T-cell (primary cell): Measurements from ENCODE around the gene SETBP1. TPM values are rescaled to one million over a fixed set of nuclear protein-coding genes. Genes with fewer than 3 reads are reported as not detected.

Source experiments
- ATAC-seq, 4 experiments: fragments of 200-7000 bp in 3 of 4; fragments of 150-1000 bp in 1 of 4; cut with Tn5 transposase; replicated peaks in 1 of 4; 1 replicate in 3 of 4; 2 replicates in 1 of 4; pipeline ENCODE4 v1.10.0; 2021; ENCODE audit warnings: moderate library complexity in 3 of 4, mild to moderate bottlenecking in 2 of 4, moderate number of reproducible peaks in 1 of 4
- CTCF ChIA-PET, 2 donors: fragments of 300-600 bp; sonication (Branson Sonifier 250); formaldehyde crosslinking; loops; one replicate each; lab custom pipeline; 2022; ENCODE audit warnings: antibody characterized with exemption in 2 of 2; lab: Charles Lee
- POLR2A ChIA-PET, 2 donors: fragments of 300-600 bp; sonication (Branson Sonifier 250); formaldehyde crosslinking; loops; one replicate each; lab custom pipeline; 2022; ENCODE audit warnings: antibody characterized with exemption in 2 of 2; lab: Charles Lee
- DNase-seq, 35 experiments: peaks; one replicate each; pipeline versions ENCODE4 v3.0.0 to v3.0.0-alpha.2; 2013 to 2023
- H3K27ac ChIP-seq: one replicate; pipeline ENCODE4 v1.5.1; 2013; ENCODE audit warnings: low read length
- H3K27me3 ChIP-seq, 2 experiments: replicated peaks in 1 of 2; 1 replicate in 1 of 2; 2 replicates in 1 of 2; pipeline versions ENCODE4 v1.6.1 to v1.7.0; 2013; ENCODE audit warnings: low read length in 1 of 2, mixed read lengths in 1 of 2; ENCODE audit not compliant: control insufficient read depth in 2 of 2, insufficient read depth in 2 of 2; ENCODE audit errors: extremely low read depth in 1 of 2
- H3K36me3 ChIP-seq, 2 donors: 1 replicate in 1 of 2; 2 replicates in 1 of 2; pipeline versions ENCODE4 v1.6.1 to v1.7.0; 2013; ENCODE audit warnings: low read length in 1 of 2; ENCODE audit not compliant: control insufficient read depth in 2 of 2, insufficient read depth in 1 of 2; ENCODE audit errors: extremely low read depth in 1 of 2
- H3K4me1 ChIP-seq, 2 experiments: 1 replicate in 1 of 2; 2 replicates in 1 of 2; pipeline versions ENCODE4 v1.6.1 to v1.7.0; 2013; ENCODE audit warnings: low read length in 2 of 2, mixed read lengths in 1 of 2; ENCODE audit not compliant: insufficient read depth in 2 of 2, control insufficient read depth in 1 of 2; ENCODE audit errors: extremely low read depth in 1 of 2
- H3K4me3 ChIP-seq, 2 donors: 1 replicate in 1 of 2; 2 replicates in 1 of 2; pipeline versions ENCODE4 v1.5.1 to v1.7.0; 2013; ENCODE audit warnings: mild to moderate bottlenecking in 2 of 2, low read length in 1 of 2, moderate library complexity in 1 of 2; ENCODE audit not compliant: control insufficient read depth in 1 of 2; ENCODE audit errors: extremely low read depth in 1 of 2
- H3K9me3 ChIP-seq: 2 replicates; pipeline ENCODE4 v1.7.0; 2013
- H3K27ac Mint-ChIP-seq, 2 donors: one replicate each; pipeline ENCODE4 v1.8.0; 2020 to 2021; ENCODE audit warnings: mild to moderate bottlenecking in 2 of 2, mixed read lengths in 2 of 2
- H3K27me3 Mint-ChIP-seq, 2 donors: one replicate each; pipeline ENCODE4 v1.8.0; 2021 to 2022; ENCODE audit warnings: mixed read lengths in 2 of 2
- H3K36me3 Mint-ChIP-seq: one replicate; pipeline ENCODE4 v1.8.0; 2021; ENCODE audit warnings: mixed read lengths
- H3K4me1 Mint-ChIP-seq, 3 donors: one replicate each; pipeline ENCODE4 v1.8.0; 2020 to 2022; ENCODE audit warnings: mixed read lengths in 3 of 3, mild to moderate bottlenecking in 1 of 3
- H3K4me3 Mint-ChIP-seq, 3 donors: one replicate each; pipeline ENCODE4 v1.8.0; 2020 to 2022; ENCODE audit warnings: mild to moderate bottlenecking in 3 of 3, mixed read lengths in 3 of 3, moderate library complexity in 3 of 3
- H3K9me3 Mint-ChIP-seq, 3 donors: one replicate each; pipeline ENCODE4 v1.8.0; 2020 to 2022; ENCODE audit warnings: mixed read lengths in 3 of 3
- WGBS: methylation state at CpG from one replicate; pipeline ENCODE4 v1.1.5; 2013; ENCODE audit warnings: missing lambda C conversion rate; ENCODE audit not compliant: insufficient coverage; 5-methylcytosine and 5-hydroxymethylcytosine counted together
- total RNA-seq, 35 experiments: library from RNA in 6 of 35; stranded (reverse) in 6 of 35; fragments of 120-200 nt in 1 of 35; gene quantifications; one replicate each; pipeline versions ENCODE4 v1.2.1 to v1.2.4 and lab custom pipeline; 2013 to 2026

SETBP1 gene
- total RNA-seq, 5 donors from 2014 or later (not counting 1 experiment from before 2014, with no cell fraction given): 1.6 to 5.7 (median 3.2) TPM

DNA sequence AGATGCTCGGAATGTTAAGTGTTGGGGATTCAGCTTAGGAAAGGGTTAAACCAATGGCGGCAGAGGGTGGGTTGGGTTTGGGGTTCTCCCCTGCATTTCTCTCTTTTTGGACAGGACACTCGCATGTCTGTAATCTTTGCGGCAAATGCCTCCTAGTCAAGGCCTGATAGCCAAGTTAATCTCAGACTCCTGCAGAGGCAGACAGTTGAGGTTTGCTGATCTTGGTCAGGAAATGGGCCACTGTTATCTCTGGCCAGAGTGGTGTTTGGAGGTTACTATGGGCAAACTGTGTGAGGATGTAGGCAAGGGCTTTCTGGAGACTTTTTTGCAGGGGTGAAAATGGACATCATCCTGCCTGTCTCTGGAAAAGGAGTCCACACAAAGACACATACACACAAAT lies 188.8 kb downstream of the SETBP1 start:
- no peak overlapping the region for H3K4me3 Mint-ChIP-seq
- H3K4me1 ChIP-seq: no peaks in the 10 kb centered on the region
- ChIA-PET CTCF (interaction anchor here (0.6 kb wide), 2 partner anchors 80 to 1195 kb away, joined by 4 to 5 read pairs; no protein-coding TSS in a partner anchor), POLR2A (no interaction called here)
- H3K36me3 ChIP-seq: no peaks in the 10 kb centered on the region
- no peaks in the 10 kb centered on the region for H3K27me3 ChIP-seq
- WGBS: 69% methylated on average over 3 of the region's 4 CpGs
- H3K9me3 ChIP-seq: no peaks in the 10 kb centered on the region
- no peaks in the 10 kb centered on the region for H3K36me3 Mint-ChIP-seq
- peaks cover 0 to 2% of the 10 kb centered on the region in 2 donors for H3K27me3 Mint-ChIP-seq
- ATAC-seq (no peak), DNase-seq (no peak)
- H3K27ac ChIP-seq: no peak overlapping the region
- H3K9me3 Mint-ChIP-seq: no peaks in the 10 kb centered on the region
- no peak overlapping the region for H3K27ac Mint-ChIP-seq
- H3K4me3 ChIP-seq: no peak overlapping the region
- H3K4me1 Mint-ChIP-seq: peaks cover 0 to 7% (median 0%) of the 10 kb centered on the region in 3 donors

DNA sequence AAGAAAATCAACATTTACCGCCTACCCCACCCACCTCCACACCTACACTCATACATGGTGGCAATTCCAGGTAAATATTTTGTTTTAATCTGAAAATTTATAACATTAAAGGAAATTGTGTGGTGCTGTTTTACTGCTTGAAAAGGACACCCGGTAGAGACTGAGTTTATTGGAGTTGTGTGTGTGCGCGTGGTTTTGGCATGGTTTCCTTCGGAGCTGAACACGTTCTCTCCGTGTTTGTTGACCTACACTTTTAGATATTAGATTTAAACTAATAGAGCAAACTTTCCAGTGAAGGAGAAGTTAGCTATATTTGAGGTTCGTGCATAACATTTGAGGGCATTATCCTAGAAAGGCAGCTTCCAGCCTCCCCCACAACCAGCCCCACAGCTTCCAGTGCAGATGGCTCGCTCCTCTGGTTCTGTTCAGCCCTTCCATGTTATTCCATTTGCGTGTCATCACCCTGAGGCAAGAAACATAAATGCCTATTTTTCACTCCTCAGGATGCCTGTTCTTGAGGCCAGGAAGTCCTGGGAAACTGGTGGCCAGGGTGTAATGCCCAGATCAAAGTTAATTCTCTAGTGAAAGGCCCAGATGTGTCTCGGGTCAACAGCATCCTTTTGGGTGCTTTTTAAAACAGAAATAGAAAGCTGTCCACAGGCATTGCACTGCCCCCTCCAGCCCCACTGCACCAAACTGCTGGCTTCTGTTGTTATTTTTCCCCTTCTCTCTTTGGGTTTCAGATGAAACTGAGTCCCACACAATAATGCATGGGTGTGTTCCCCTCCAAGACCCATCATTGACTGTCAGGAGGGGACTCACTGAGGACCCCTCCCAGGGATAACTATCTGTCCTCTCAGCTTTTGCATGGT lies 190.2 kb downstream of the SETBP1 start:
- Histone ChIP-seq H3K27ac (no peak overlapping the region), H3K36me3 (no peaks in the 10 kb centered on the region), H3K9me3 (no peaks in the 10 kb centered on the region), H3K27me3 (no peaks in the 10 kb centered on the region), H3K4me3 (no peak overlapping the region), H3K4me1 (no peaks in the 10 kb centered on the region)
- DNase-seq: no peak
- no peak for ATAC-seq
- POLR2A ChIA-PET: no interaction called here
- Mint-ChIP-seq H3K9me3 (no peaks in the 10 kb centered on the region), H3K27ac (no peak overlapping the region), H3K36me3 (no peaks in the 10 kb centered on the region), H3K27me3 (peaks cover 0 to 2% of the 10 kb centered on the region in 2 donors), H3K4me3 (no peak overlapping the region), H3K4me1 (peaks cover 0 to 6% (median 0%) of the 10 kb centered on the region in 3 donors)
- CTCF ChIA-PET: no interaction called here
- WGBS: 81% methylated on average over 4 of the region's 11 CpGs

DNA sequence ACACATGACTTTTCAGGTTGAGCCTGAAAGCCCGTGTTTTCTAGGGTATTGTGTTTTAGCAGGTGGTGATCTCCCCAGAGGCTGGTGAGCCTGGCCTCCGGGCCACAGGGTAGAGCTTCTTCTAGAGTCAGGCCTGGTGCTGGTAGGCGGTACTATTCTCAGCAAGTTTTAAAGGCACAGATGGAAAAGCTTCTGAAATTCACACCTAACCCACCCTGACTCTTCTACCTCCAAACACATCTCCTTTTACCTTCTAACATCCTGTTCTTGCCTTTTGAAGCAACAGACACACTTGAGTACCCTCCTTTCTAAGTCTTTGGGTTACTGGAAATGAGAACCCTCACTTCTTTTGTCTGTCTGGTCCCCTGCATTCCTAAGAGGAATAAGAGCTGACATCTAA lies 191.1 kb downstream of the SETBP1 start:
- no peaks in the 10 kb centered on the region for H3K9me3 ChIP-seq
- Mint-ChIP-seq H3K36me3 (no peaks in the 10 kb centered on the region), H3K27ac (no peak overlapping the region), H3K4me3 (no peak overlapping the region), H3K4me1 (peaks cover 0 to 3% (median 0%) of the 10 kb centered on the region in 3 donors), H3K9me3 (no peaks in the 10 kb centered on the region), H3K27me3 (peaks cover 0 to 2% of the 10 kb centered on the region in 2 donors)
- H3K36me3 ChIP-seq: no peaks in the 10 kb centered on the region
- CTCF ChIA-PET: no interaction called here
- no peak for DNase-seq
- no peak overlapping the region for H3K27ac ChIP-seq
- POLR2A ChIA-PET: no interaction called here
- no peaks in the 10 kb centered on the region for H3K27me3 ChIP-seq
- H3K4me3 ChIP-seq: no peak overlapping the region
- 39% methylated on average over 3 of the region's 3 CpGs for WGBS
- no peak for ATAC-seq
- no peaks in the 10 kb centered on the region for H3K4me1 ChIP-seq

- Histone ChIP-seq H3K4me1 (no peaks in the 10 kb centered on the region), H3K27me3 (no peaks in the 10 kb centered on the region), H3K9me3 (no peaks in the 10 kb centered on the region), H3K4me3 (no peak overlapping the region), H3K36me3 (no peaks in the 10 kb centered on the region), H3K27ac (no peak overlapping the region)
- ATAC-seq (no peak), DNase-seq (no peak)
- POLR2A ChIA-PET: interaction anchor here in 1 of 2 donors (0.7 kb wide), 1 partner anchor 227 kb away, joined by 5 read pairs; no protein-coding TSS in a partner anchor
- Mint-ChIP-seq H3K27me3 (peaks cover 0 to 2% of the 10 kb centered on the region in 2 donors), H3K4me1 (peaks cover 0 to 3% (median 0%) of the 10 kb centered on the region in 3 donors), H3K36me3 (no peaks in the 10 kb centered on the region), H3K4me3 (no peak overlapping the region), H3K9me3 (no peaks in the 10 kb centered on the region), H3K27ac (no peak overlapping the region)
- no CpG with 5 or more reads among the region's 1 CpG for WGBS
- CTCF ChIA-PET: no interaction called here
Observed at GRCh38 chr18:44876024-44876423, 195.3 kb downstream of the SETBP1 start.

DNA sequence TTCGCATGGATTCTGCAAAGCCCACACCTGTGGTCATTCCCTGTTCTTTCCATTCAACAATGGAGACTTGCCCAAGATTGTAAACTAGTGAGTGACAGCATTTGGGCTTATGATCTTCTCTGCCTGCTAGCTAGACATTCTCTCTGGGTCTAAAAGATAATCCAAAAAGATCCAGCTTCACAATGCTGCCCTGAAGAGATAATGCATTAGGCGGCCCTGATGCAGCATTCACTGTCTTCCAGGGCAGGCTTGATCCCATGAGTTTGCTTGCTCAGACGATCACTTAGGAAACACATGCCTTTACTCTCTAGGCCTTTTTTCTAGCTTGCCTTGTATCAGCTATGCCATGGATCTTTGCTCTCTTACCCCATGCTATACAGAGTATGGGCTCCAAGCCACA lies 196.1 kb downstream of the SETBP1 start:
- Histone ChIP-seq H3K27ac (no peak overlapping the region), H3K4me3 (no peak overlapping the region), H3K9me3 (no peaks in the 10 kb centered on the region), H3K4me1 (no peaks in the 10 kb centered on the region), H3K36me3 (no peaks in the 10 kb centered on the region), H3K27me3 (no peaks in the 10 kb centered on the region)
- no peak overlapping the region for H3K27ac Mint-ChIP-seq
- no peak for ATAC-seq
- 100% methylated on average over 2 of the region's 3 CpGs for WGBS
- no peaks in the 10 kb centered on the region for H3K4me1 Mint-ChIP-seq
- H3K9me3 Mint-ChIP-seq: no peaks in the 10 kb centered on the region
- no peak for DNase-seq
- H3K36me3 Mint-ChIP-seq: no peaks in the 10 kb centered on the region
- no peak overlapping the region for H3K4me3 Mint-ChIP-seq
- H3K27me3 Mint-ChIP-seq: peaks cover 0 to 2% of the 10 kb centered on the region in 2 donors
- ChIA-PET POLR2A (no interaction called here), CTCF (no interaction called here)

GRCh38 chr18:44878335-44878734 lies 197.6 kb downstream of the SETBP1 start:
- H3K9me3 Mint-ChIP-seq: no peaks in the 10 kb centered on the region
- peaks cover under 1 to 6% of the 10 kb centered on the region in 2 donors for H3K27me3 Mint-ChIP-seq
- no peak overlapping the region for H3K27ac Mint-ChIP-seq
- ChIA-PET POLR2A (no interaction called here), CTCF (interaction anchor here in 1 of 2 donors (0.6 kb wide), 1 partner anchor 179 kb away, joined by 3 read pairs; no protein-coding TSS in a partner anchor)
- Histone ChIP-seq H3K4me3 (no peak overlapping the region), H3K27me3 (no peaks in the 10 kb centered on the region), H3K4me1 (no peaks in the 10 kb centered on the region), H3K9me3 (no peaks in the 10 kb centered on the region), H3K27ac (no peak overlapping the region), H3K36me3 (no peaks in the 10 kb centered on the region)
- DNase-seq (no peak), ATAC-seq (no peak)
- H3K4me3 Mint-ChIP-seq: no peak overlapping the region
- no peaks in the 10 kb centered on the region for H3K4me1 Mint-ChIP-seq
- H3K36me3 Mint-ChIP-seq: no peaks in the 10 kb centered on the region
